GM18519 (cell line): ENCODE data around the gene CPSF4.
"Not testable (repeated sequence)": the region's sequence is repeated elsewhere in the genome, so short reads cannot be mapped to it uniquely, and the experiment has no call there.

Experiments
- ATAC-seq: cut with Tn5 transposase; IDR thresholded peaks from one replicate; pipeline ENCODE4 v1.9.1; 2021; ENCODE audit warnings: mild to moderate bottlenecking, moderate library complexity; ENCODE audit not compliant: unreplicated experiment, low FRiP score

CPSF4 gene

DNA sequence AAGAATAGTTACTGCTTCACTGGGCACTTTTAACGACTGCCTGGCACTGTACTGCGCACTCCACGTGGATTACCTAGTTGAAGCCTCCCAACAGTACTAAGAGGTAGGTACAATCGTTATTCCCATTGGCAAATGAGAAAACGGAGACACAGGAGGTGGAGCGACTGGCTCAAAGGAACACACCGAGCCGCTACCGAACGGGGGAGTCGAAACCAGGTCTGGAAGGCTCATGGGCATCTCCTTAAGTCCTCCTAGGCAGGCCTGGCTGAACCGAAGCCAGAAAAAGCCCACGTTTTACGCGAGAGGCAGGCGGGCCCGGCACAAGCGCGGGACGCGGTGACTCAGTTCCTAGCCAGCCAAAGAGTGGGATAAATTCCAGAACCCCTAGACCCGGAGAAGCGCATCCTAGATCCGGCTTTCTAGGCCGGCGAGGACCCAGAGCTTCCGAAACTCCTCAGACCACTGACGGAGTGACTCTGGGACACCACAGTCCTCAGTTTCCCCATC lies 30.8 kb upstream of the CPSF4 start:
- no peak for ATAC-seq

GRCh38 chr7:99408379-99409191 lies 30.2 kb upstream of the CPSF4 start, which contains the start of the genes BUD31 and PDAP1:
BUD31 (plus strand) TSS chr7:99408969; CDS start chr7:99411093, 2,124 bp downstream.
PDAP1 (minus strand) TSS chr7:99408597; CDS start chr7:99408548, 49 bp downstream.
- ATAC-seq = peak; percentile 73

GRCh38 chr7:99409192-99409572 lies 29.6 kb upstream of the CPSF4 start:
- no peak for ATAC-seq

DNA sequence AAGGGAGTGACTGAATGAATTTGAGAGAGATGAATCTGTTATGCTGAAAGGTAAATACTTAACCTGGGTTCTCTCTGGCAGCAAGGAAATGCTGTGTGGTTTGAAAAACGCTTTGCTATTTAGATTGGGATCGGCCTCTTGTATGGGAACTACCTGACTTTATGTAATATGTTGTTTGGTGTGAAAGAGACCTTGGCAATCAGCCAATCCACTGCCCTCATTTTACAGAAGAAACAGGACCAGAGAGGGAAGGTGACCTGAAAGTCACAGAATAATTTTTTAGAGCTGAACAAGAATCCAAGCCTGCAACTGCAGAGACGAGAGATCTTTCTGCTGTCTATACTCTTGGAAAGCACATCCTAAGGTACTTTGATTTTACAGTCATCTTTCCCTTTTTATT lies 28.9 kb upstream of the CPSF4 start:
- no peak for ATAC-seq

DNA sequence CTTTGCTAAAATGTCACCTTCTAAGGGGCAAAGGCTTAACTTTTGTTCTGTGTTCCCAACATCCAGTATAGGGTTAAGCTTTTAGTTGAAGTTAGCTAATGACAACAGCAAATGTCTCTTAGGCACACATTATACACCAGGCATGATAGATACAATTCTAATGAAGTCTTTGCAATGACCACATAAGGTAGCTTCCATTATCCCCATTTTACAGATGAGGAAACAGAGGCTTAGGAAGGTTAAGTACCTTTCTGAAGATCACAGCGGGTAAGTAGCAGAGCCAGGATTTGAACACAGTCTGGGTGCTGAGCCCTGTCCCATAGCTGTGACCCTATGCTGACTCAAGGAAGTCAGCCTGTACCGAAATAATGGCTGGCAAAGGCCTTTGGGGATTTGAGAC lies 28.1 kb upstream of the CPSF4 start:
- ATAC-seq = no peak

DNA sequence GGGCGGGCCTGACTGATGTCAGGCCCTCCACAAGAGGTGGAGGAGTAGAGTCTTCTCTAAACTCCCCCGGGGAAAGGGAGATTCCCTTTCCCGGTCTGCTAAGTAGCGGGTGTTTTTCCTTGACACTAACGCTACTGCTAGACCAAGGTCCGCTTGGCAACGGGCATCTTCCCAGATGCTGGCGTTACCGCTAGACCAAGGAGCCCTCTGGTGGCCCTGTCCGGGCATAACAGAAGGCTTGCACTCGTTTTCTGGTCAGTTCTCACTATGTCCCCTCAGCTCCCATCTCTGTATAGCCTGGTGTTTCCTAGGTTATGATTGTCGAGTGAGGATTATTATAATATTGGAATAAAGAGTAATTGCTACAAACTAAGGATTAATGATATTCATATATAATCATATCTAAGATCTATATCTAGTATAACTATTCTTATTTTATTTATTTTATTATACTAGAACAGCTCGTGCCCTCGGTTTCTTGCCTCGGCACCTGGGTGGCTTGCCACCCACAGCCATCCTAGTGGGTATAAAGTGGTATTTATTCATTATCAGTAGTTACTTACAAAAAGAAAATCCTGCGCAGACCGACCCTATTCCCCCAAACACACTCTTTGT lies 23.1 kb upstream of the CPSF4 start:
- ATAC-seq = not testable (repeated sequence)

GRCh38 chr7:99418260-99418659 lies 20.5 kb upstream of the CPSF4 start:
- no peak for ATAC-seq

DNA sequence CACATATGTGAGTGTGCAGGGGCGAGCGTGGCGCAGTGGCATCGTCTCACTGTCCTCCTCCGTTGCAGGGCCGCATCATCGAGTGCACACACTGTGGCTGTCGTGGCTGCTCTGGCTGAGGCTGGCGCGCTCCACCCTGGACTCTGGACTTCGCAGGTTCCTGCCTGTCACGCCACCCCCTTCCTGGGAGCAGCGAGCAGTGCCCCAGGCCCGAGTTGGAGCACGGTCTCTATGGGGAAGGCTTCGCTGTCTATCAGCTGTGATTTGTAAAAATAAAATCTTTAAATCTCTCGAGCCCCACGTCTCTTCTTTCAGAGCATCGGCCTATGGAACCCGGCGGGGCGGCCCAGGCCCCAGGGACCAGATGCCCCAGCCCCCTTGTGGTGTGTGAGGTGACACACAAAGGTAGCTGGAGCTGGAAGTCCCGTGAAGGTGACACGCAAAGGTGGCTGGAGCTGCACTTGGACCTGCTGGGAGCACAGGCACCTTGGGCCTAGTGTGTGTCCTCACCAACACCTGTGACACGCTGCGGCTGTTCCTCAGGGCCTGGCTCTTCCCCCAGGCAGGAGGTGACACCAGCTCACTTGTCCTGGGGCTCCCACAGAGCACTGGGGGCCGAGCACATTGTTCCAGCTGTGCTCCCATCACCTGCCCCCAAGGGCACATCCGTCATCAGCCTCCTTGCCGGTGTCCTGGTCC lies 19.3 kb upstream of the CPSF4 start:
- no peak for ATAC-seq

- no peak for ATAC-seq
These were observed 18.5 kb upstream of the CPSF4 start for GRCh38 chr7:99420213-99420612.

- ATAC-seq = no peak
These were observed 17.8 kb upstream of the CPSF4 start for GRCh38 chr7:99420986-99421385.

DNA sequence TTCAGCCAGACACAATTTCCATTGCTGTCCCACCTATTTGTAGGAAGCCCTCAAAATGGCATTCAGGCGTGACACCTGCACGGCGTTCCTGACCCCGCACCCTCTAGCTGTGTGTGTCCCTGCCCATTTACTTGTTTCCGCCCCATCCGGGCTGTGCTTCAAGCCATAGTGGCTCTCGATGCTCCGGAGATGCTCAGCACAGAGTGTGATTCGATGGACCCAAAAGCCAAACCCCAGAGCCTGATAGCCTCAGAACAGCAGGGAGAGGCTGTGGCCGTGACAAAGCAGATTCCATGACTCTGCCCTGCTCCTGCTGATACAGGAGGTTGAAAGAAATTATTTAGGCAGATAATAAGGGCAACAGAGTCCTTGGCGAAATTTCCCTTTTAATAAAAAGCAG lies 16.6 kb upstream of the CPSF4 start:
- ATAC-seq = no peak

- ATAC-seq = no peak
These were observed 16.1 kb upstream of the CPSF4 start for GRCh38 chr7:99422625-99423024.

DNA sequence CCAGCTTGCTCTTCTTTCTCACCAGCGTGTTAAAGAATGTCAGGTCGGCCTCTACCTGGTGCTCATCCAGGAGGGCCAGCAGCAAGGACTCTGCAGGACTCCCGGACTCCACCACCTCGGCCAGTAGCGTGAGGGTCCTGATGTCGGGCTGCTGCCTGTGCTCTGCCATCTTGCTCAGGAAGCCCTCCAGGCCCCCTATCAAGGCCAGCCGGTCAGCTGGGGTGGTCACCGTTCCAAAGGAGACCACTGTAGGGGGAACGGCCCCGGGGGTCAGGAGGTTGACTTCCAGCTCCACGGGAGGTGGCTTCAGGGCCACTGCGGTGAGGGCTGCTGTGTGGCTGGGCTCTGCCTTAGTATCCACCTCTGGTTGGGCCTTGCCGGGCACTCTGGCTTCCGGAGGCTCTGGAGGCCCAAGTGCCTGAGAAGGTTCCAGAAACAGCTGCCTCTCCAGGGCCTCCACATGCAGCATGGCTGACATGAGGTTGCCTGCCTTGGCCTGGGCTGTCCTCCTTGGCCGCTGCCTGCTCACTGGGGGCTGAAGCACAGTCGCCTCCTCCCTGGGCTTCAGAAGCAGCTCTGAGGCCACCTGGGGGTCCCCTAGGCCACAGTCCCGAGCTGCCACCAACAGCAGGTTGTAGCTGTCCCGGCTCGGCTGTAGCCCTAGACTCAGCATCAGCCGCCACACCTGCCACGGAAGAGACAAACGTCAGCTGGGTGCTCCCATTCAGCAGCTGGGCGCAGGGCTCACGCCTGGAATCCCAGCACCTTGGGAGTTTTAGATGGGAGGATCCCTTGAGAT lies 13.6 kb upstream of the CPSF4 start:
- no peak for ATAC-seq

DNA sequence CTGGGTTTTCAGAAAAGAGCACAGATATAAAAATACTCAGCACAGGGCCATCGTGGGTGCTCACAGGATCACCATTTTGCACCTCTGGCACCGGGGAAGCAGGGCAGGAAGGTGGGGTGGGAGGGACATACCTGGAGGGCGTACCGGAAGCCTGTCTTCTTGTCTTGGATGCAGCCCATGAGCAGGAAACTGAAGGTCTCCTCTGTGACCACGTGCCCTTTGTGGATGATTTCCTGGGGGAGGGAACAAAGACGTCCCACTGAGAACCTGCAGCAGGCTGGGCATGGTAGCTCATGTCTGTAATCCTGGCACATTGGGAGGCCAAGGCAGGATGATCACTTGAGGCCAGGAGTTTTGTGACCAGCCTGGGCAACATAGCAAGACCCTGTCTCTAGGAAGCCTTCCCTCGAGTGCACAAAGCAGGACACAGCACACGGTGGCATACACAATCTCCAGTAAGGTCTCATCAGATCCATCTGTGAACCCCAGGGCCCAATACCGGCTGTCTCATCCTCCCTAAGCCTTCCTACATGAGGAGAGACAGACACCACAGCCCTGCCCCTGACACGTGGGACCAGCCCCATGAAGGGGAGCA lies 9.7 kb upstream of the CPSF4 start:
- ATAC-seq = no peak

- no peak for ATAC-seq
These were observed 9.0 kb upstream of the CPSF4 start for GRCh38 chr7:99429756-99430155.

GRCh38 chr7:99431756-99432540 lies 6.8 kb upstream of the CPSF4 start:
- ATAC-seq = not testable (repeated sequence)

DNA sequence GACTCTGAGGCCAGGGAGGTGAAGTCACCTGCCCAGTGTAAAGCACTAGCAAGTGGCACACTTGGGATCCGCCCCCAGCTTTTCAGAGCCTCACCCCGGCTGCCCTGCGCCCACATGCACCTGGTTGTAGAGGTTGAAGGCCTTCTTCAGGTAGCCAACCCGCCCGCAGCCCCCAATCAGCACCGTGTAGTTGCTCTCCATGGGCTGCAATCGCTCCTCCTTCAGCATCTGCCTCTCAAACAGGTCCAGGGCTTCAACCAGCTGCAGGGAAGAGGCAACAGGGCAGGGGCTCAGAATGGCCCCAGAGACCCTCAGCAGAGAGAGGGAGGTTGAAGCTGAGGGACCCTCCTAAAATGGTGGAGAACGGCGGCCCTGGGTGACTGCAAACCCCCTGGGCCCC lies 5.6 kb upstream of the CPSF4 start:
- ATAC-seq = no peak

DNA sequence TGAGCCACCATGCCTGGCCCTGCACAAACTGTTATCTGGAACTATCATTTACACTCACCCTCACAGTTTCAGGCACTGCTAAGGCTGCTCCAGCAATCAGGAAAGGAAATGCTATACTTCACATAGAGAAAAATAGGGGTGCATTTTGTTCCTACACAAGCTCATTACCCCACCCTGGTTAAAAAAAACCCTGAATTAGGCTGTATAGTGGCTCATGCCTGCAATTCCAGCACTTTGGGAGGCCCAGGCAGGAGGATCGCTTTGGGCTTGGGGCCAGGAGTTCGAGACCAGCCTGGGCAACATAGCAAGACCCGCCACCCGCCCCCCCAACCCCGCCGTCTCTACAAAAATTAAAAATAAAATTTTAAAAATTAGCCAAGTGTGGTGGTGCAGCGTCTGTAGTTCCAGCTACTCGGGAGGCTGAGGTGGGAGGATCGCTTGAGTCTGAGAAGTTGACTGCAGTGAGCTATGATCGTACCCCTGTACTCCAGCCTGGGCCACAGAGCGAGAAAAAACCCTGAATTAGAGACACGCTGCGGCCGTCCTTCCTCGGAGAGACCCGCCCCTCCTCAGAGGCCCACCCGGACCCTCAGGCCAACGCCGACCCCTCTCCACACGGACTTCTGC lies 684 bp upstream of the CPSF4 start:
- ATAC-seq = no peak

GRCh38 chr7:99440195-99440594 lies 1.5 kb downstream of the CPSF4 start:
- no peak for ATAC-seq
